ENCODE results near the gene ALKBH5. TPM values are rescaled to one million over a fixed set of nuclear protein-coding genes. Genes with fewer than 3 reads are reported as not detected.

The ALKBH5 gene
- total and polyA plus RNA-seq, 2 experiments from 2014 or later, result 32.2 to 117 TPM

GRCh38 chr17:18161207-18162145 lies 22.2 kb upstream of the ALKBH5 start:
- Mint-ChIP-seq H3K4me1 (peaks cover 6% of the 10 kb centered on the region; the same call in 2 of the 3 replicates), H3K9me3 (no peaks in the 10 kb centered on the region; the same call in 2 of the 3 replicates), H3K27me3 (ENCODE audit: insufficient read depth, low read depth, poor library complexity) (peaks cover 7% of the 10 kb centered on the region), H3K27ac (no peak overlapping the region), H3K36me3 (ENCODE audit: low read depth) (no peaks in the 10 kb centered on the region), H3K4me3 (no peak overlapping the region; the same call in 2 of the 3 replicates)
- no peak overlapping the region for H3K27ac ChIP-seq (ENCODE audit: low read depth)
- ATAC-seq (no peak), DNase-seq (ENCODE audit: low spot score) (no peak)
- H3K4me3 ChIP-seq, result no peak overlapping the region
- no peaks in the 10 kb centered on the region for H3F3A ChIP-seq (replicated peaks; ENCODE audit: low read depth)
- no peaks in the 10 kb centered on the region for H3K27me3 ChIP-seq (ENCODE audit: insufficient read depth)
- peaks cover 4% of the 10 kb centered on the region; the same call in 1 of the 2 replicates for H3K4me1 ChIP-seq (ENCODE audit: insufficient read depth)
- TF ChIP-seq EZH2phosphoT487 (IDR thresholded peaks at IDR 0.05; ENCODE audit: unreplicated experiment), result no peak
- TF ChIP-seq, protein P1, sequence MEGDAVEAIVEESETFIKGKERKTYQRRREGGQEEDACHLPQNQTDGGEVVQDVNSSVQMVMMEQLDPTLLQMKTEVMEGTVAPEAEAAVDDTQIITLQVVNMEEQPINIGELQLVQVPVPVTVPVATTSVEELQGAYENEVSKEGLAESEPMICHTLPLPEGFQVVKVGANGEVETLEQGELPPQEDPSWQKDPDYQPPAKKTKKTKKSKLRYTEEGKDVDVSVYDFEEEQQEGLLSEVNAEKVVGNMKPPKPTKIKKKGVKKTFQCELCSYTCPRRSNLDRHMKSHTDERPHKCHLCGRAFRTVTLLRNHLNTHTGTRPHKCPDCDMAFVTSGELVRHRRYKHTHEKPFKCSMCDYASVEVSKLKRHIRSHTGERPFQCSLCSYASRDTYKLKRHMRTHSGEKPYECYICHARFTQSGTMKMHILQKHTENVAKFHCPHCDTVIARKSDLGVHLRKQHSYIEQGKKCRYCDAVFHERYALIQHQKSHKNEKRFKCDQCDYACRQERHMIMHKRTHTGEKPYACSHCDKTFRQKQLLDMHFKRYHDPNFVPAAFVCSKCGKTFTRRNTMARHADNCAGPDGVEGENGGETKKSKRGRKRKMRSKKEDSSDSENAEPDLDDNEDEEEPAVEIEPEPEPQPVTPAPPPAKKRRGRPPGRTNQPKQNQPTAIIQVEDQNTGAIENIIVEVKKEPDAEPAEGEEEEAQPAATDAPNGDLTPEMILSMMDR (conservative IDR thresholded peaks at IDR 0.05; ENCODE audit: low read depth in 2 of 2), result no peak
- TF ChIP-seq NANOG (IDR thresholded peaks at IDR 0.05; ENCODE audit: borderline replicate concordance), result no peak
- TF ChIP-seq REST (IDR thresholded peaks at IDR 0.05; ENCODE audit: unreplicated experiment), result no peak
- TF ChIP-seq EZH2 (IDR thresholded peaks at IDR 0.05; ENCODE audit: low read depth, unreplicated experiment), result no peak
- no peak for TF ChIP-seq ZNF114 (CRISPR knock-in tag; IDR thresholded peaks at IDR 0.05)
- TF ChIP-seq CREB1 (CRISPR knock-in tag; IDR thresholded peaks at IDR 0.05; ENCODE audit: low read depth), result no peak
- TF ChIP-seq, protein P2, sequence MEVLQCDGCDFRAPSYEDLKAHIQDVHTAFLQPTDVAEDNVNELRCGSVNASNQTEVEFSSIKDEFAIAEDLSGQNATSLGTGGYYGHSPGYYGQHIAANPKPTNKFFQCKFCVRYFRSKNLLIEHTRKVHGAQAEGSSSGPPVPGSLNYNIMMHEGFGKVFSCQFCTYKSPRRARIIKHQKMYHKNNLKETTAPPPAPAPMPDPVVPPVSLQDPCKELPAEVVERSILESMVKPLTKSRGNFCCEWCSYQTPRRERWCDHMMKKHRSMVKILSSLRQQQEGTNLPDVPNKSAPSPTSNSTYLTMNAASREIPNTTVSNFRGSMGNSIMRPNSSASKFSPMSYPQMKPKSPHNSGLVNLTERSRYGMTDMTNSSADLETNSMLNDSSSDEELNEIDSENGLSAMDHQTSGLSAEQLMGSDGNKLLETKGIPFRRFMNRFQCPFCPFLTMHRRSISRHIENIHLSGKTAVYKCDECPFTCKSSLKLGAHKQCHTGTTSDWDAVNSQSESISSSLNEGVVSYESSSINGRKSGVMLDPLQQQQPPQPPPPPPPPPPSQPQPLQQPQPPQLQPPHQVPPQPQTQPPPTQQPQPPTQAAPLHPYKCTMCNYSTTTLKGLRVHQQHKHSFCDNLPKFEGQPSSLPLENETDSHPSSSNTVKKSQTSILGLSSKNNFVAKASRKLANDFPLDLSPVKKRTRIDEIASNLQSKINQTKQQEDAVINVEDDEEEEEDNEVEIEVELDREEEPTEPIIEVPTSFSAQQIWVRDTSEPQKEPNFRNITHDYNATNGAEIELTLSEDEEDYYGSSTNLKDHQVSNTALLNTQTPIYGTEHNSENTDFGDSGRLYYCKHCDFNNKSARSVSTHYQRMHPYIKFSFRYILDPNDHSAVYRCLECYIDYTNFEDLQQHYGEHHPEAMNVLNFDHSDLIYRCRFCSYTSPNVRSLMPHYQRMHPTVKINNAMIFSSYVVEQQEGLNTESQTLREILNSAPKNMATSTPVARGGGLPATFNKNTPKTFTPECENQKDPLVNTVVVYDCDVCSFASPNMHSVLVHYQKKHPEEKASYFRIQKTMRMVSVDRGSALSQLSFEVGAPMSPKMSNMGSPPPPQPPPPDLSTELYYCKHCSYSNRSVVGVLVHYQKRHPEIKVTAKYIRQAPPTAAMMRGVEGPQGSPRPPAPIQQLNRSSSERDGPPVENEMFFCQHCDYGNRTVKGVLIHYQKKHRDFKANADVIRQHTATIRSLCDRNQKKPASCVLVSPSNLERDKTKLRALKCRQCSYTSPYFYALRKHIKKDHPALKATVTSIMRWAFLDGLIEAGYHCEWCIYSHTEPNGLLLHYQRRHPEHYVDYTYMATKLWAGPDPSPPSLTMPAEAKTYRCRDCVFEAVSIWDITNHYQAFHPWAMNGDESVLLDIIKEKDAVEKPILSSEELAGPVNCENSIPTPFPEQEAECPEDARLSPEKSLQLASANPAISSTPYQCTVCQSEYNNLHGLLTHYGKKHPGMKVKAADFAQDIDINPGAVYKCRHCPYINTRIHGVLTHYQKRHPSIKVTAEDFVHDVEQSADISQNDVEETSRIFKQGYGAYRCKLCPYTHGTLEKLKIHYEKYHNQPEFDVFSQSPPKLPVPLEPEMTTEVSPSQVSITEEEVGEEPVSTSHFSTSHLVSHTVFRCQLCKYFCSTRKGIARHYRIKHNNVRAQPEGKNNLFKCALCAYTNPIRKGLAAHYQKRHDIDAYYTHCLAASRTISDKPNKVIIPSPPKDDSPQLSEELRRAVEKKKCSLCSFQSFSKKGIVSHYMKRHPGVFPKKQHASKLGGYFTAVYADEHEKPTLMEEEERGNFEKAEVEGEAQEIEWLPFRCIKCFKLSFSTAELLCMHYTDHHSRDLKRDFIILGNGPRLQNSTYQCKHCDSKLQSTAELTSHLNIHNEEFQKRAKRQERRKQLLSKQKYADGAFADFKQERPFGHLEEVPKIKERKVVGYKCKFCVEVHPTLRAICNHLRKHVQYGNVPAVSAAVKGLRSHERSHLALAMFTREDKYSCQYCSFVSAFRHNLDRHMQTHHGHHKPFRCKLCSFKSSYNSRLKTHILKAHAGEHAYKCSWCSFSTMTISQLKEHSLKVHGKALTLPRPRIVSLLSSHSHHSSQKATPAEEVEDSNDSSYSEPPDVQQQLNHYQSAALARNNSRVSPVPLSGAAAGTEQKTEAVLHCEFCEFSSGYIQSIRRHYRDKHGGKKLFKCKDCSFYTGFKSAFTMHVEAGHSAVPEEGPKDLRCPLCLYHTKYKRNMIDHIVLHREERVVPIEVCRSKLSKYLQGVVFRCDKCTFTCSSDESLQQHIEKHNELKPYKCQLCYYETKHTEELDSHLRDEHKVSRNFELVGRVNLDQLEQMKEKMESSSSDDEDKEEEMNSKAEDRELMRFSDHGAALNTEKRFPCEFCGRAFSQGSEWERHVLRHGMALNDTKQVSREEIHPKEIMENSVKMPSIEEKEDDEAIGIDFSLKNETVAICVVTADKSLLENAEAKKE (CRISPR knock-in tag; IDR thresholded peaks at IDR 0.05), result no peak
- no peak for TF ChIP-seq JUNB (IDR thresholded peaks at IDR 0.05; ENCODE audit: unreplicated experiment)
- no peak for TF ChIP-seq POLR2AphosphoS5 (IDR thresholded peaks at IDR 0.05; ENCODE audit: low read depth)
- no peak for TF ChIP-seq ETS1 (IDR thresholded peaks at IDR 0.05)
- TF ChIP-seq ZNF331 (CRISPR knock-in tag; IDR thresholded peaks at IDR 0.05; ENCODE audit: low read depth), result no peak
- TF ChIP-seq STAT1 (IDR thresholded peaks at IDR 0.05; ENCODE audit: unreplicated experiment), result no peak
- no peaks in the 10 kb centered on the region for H3K36me3 ChIP-seq (ENCODE audit: insufficient read depth)
- no peak overlapping the region for H2AFZ ChIP-seq
- no peaks in the 10 kb centered on the region for H3K9me2 ChIP-seq (ENCODE audit: insufficient read depth)
- H4K20me1 ChIP-seq (replicated peaks; ENCODE audit: insufficient read depth), result no peaks in the 10 kb centered on the region
- no peaks in the 10 kb centered on the region for H3K79me2 ChIP-seq (replicated peaks; ENCODE audit: insufficient read depth)
- no peak overlapping the region for H3K4me2 ChIP-seq

Measured in GM23338 (cell line).